ACC112 (cell line): ENCODE data around the gene CAPS.
A peak's percentile ranks its signal among the peaks of the same experiment; 100 is the strongest.

Experiments
- H2AFZ ChIP-seq: fragments of 200-600 bp; sonication (generic); one replicate; pipeline ENCODE4 v1.6.0; 2017; ENCODE audit warnings: antibody characterized with exemption, low read length; ENCODE audit not compliant: unreplicated experiment
- H3K27ac ChIP-seq: fragments of 200-600 bp; sonication (generic); 2 replicates; pipeline ENCODE4 v1.5.1; 2014; ENCODE audit warnings: low read depth, mild to moderate bottlenecking, antibody characterized with exemption, low read length, moderate library complexity
- H3K27me3 ChIP-seq: fragments of 200-600 bp; sonication (generic); 2 replicates; pipeline ENCODE4 v1.6.1; 2014; ENCODE audit warnings: mild to moderate bottlenecking, antibody characterized with exemption, low read length, moderate library complexity, mixed read lengths; ENCODE audit not compliant: insufficient read depth
- H3K36me3 ChIP-seq: fragments of 200-600 bp; sonication (generic); 2 replicates; pipeline ENCODE4 v1.6.1; 2016; ENCODE audit warnings: mild to moderate bottlenecking, antibody characterized with exemption, low read length, moderate library complexity, mixed read lengths; ENCODE audit not compliant: insufficient read depth
- H3K4me1 ChIP-seq: fragments of 200-600 bp; sonication (generic); one replicate; pipeline ENCODE4 v1.6.1; 2016; ENCODE audit warnings: low read length, mixed read lengths; ENCODE audit not compliant: insufficient read depth, unreplicated experiment, control insufficient read depth
- H3K4me3 ChIP-seq: fragments of 200-600 bp; sonication (generic); 2 replicates; pipeline ENCODE4 v1.5.1; 2014; ENCODE audit warnings: mild to moderate bottlenecking, low read depth, low read length
- H3K79me2 ChIP-seq: fragments of 200-600 bp; sonication (generic); one replicate; pipeline ENCODE4 v1.6.0; 2016; ENCODE audit warnings: low read length; ENCODE audit not compliant: control insufficient read depth, unreplicated experiment, insufficient read depth

Gene CAPS

GRCh38 chr19:5926641-5927440 is 12.8 kb downstream of the CAPS start:
- no peaks in the 10 kb centered on the region for H3K79me2 ChIP-seq
- no peaks in the 10 kb centered on the region for H3K4me1 ChIP-seq
- H3K4me3 ChIP-seq, result no peak overlapping the region
- H3K27me3 ChIP-seq, result no peaks in the 10 kb centered on the region
- H3K36me3 ChIP-seq, result no peaks in the 10 kb centered on the region
- no peak overlapping the region for H2AFZ ChIP-seq
- peak overlapping the region; percentile 39 for H3K27ac ChIP-seq

- H3K36me3 ChIP-seq, result no peaks in the 10 kb centered on the region
- no peak overlapping the region for H3K27ac ChIP-seq
- no peak overlapping the region for H3K4me3 ChIP-seq
These were observed 13.4 kb downstream of the CAPS start for GRCh38 chr19:5927441-5927821.

GRCh38 chr19:5929179-5929578 is 15.1 kb downstream of the CAPS start:
- H3K79me2 ChIP-seq, result no peaks in the 10 kb centered on the region
- no peaks in the 10 kb centered on the region for H3K27me3 ChIP-seq
- no peak overlapping the region for H2AFZ ChIP-seq
- H3K36me3 ChIP-seq, result no peaks in the 10 kb centered on the region
- H3K4me1 ChIP-seq, result no peaks in the 10 kb centered on the region
- no peak overlapping the region for H3K4me3 ChIP-seq
- no peak overlapping the region for H3K27ac ChIP-seq

More at GRCh38 chr19:5927441-5927821, 13.4 kb downstream of the CAPS start:
- no peak overlapping the region for H2AFZ ChIP-seq
- H3K27me3 ChIP-seq, result no peaks in the 10 kb centered on the region
- no peaks in the 10 kb centered on the region for H3K4me1 ChIP-seq
- H3K79me2 ChIP-seq, result no peaks in the 10 kb centered on the region

- H3K79me2 ChIP-seq, result no peaks in the 10 kb centered on the region
- H3K4me1 ChIP-seq, result no peaks in the 10 kb centered on the region
- no peak overlapping the region for H3K4me3 ChIP-seq
- H3K27ac ChIP-seq, result no peak overlapping the region
- no peaks in the 10 kb centered on the region for H3K36me3 ChIP-seq
- no peaks in the 10 kb centered on the region for H3K27me3 ChIP-seq
- H2AFZ ChIP-seq, result no peak overlapping the region
These were observed 15.6 kb downstream of the CAPS start for GRCh38 chr19:5929625-5930024.

GRCh38 chr19:5931251-5931650 is 17.2 kb downstream of the CAPS start:
- Histone ChIP-seq H3K4me3 (no peak overlapping the region), H3K27me3 (no peaks in the 10 kb centered on the region), H3K27ac (no peak overlapping the region), H3K36me3 (no peaks in the 10 kb centered on the region), H3K79me2 (no peaks in the 10 kb centered on the region), H3K4me1 (no peaks in the 10 kb centered on the region), H2AFZ (no peak overlapping the region)

- H3K36me3 ChIP-seq, result no peaks in the 10 kb centered on the region
These were observed 18.1 kb downstream of the CAPS start for GRCh38 chr19:5932146-5932545.

GRCh38 chr19:5932609-5933262 is 18.7 kb downstream of the CAPS start:
- Histone ChIP-seq H2AFZ (no peak overlapping the region), H3K27me3 (no peaks in the 10 kb centered on the region), H3K79me2 (no peaks in the 10 kb centered on the region), H3K36me3 (no peaks in the 10 kb centered on the region), H3K4me3 (no peak overlapping the region), H3K4me1 (no peaks in the 10 kb centered on the region), H3K27ac (no peak overlapping the region)

More at GRCh38 chr19:5932146-5932545, 18.1 kb downstream of the CAPS start:
- Histone ChIP-seq H2AFZ (no peak overlapping the region), H3K4me3 (no peak overlapping the region), H3K27ac (no peak overlapping the region), H3K79me2 (no peaks in the 10 kb centered on the region), H3K4me1 (no peaks in the 10 kb centered on the region), H3K27me3 (no peaks in the 10 kb centered on the region)

- Histone ChIP-seq H3K79me2 (no peaks in the 10 kb centered on the region), H3K4me1 (no peaks in the 10 kb centered on the region), H3K27ac (no peak overlapping the region), H3K4me3 (no peak overlapping the region), H3K36me3 (no peaks in the 10 kb centered on the region), H3K27me3 (no peaks in the 10 kb centered on the region), H2AFZ (no peak overlapping the region)
These were observed 19.5 kb downstream of the CAPS start for GRCh38 chr19:5933391-5934068.

GRCh38 chr19:5934069-5934401 is 20.0 kb downstream of the CAPS start:
- Histone ChIP-seq H3K27me3 (no peaks in the 10 kb centered on the region), H3K4me1 (no peaks in the 10 kb centered on the region), H3K36me3 (no peaks in the 10 kb centered on the region), H2AFZ (no peak overlapping the region), H3K79me2 (no peaks in the 10 kb centered on the region), H3K27ac (no peak overlapping the region), H3K4me3 (no peak overlapping the region)

GRCh38 chr19:5934774-5935472 is 20.9 kb downstream of the CAPS start:
- H2AFZ ChIP-seq, result no peak overlapping the region
- H3K27me3 ChIP-seq, result no peaks in the 10 kb centered on the region
- H3K4me1 ChIP-seq, result no peaks in the 10 kb centered on the region
- H3K27ac ChIP-seq, result no peak overlapping the region
- no peaks in the 10 kb centered on the region for H3K36me3 ChIP-seq
- H3K79me2 ChIP-seq, result no peaks in the 10 kb centered on the region
- H3K4me3 ChIP-seq, result no peak overlapping the region
